OCI-LY1 (cell line): ENCODE measurements around the gene SV2B.

Source experiments
- H2AFZ ChIP-seq: fragments of 200-600 bp; sonication (generic), shearing (Covaris generic); 2 replicates; pipeline ENCODE4 v1.6.0; 2014; ENCODE audit warnings: antibody characterized with exemption, mild to moderate bottlenecking, low read length
- H3F3A ChIP-seq: fragments of 200-600 bp; sonication (generic), shearing (Covaris generic); 2 replicates; pipeline ENCODE4 v1.6.0; 2014; ENCODE audit warnings: mild to moderate bottlenecking, antibody characterized with exemption, low read length, moderate library complexity; ENCODE audit not compliant: insufficient read depth
- H3K27ac ChIP-seq: fragments of 200-600 bp; sonication (generic); 2 replicates; pipeline ENCODE4 v1.5.1; 2014; ENCODE audit warnings: low read length, mixed run types, mild to moderate bottlenecking, low read depth; ENCODE audit not compliant: poor library complexity, severe bottlenecking
- H3K27me3 ChIP-seq: fragments of 200-600 bp; sonication (generic); 2 replicates; pipeline ENCODE4 v1.6.0; 2014; ENCODE audit warnings: antibody characterized with exemption, mild to moderate bottlenecking, low read length, moderate library complexity; ENCODE audit not compliant: insufficient read depth
- H3K36me3 ChIP-seq: fragments of 200-600 bp; sonication (generic); 2 replicates; pipeline ENCODE4 v1.6.1; 2014; ENCODE audit warnings: mild to moderate bottlenecking, antibody characterized with exemption, low read length, moderate library complexity, mixed read lengths; ENCODE audit not compliant: insufficient read depth
- H3K4me1 ChIP-seq: fragments of 200-600 bp; sonication (generic); 2 replicates; pipeline ENCODE4 v1.5.1; 2014; ENCODE audit warnings: mild to moderate bottlenecking, low read length, moderate library complexity; ENCODE audit not compliant: insufficient read depth, severe bottlenecking
- H3K4me2 ChIP-seq: fragments of 200-600 bp; sonication (generic), shearing (Covaris generic); 2 replicates; pipeline ENCODE4 v1.6.1; 2014; ENCODE audit warnings: low read length
- H3K4me3 ChIP-seq: fragments of 200-600 bp; sonication (generic); 2 replicates; pipeline ENCODE4 v1.5.1; 2014; ENCODE audit warnings: low read length, low read depth, mild to moderate bottlenecking, mixed read lengths; ENCODE audit not compliant: poor library complexity, severe bottlenecking
- H3K79me2 ChIP-seq: fragments of 200-600 bp; shearing (Covaris generic); 2 replicates; pipeline ENCODE4 v1.6.1; 2016; ENCODE audit warnings: mixed run types, low read length, mixed read lengths; ENCODE audit not compliant: insufficient read depth
- H3K9ac ChIP-seq: fragments of 200-600 bp; sonication (generic), shearing (Covaris generic); 2 replicates; pipeline ENCODE4 v1.6.1; 2014; ENCODE audit warnings: mild to moderate bottlenecking, low read length, mixed read lengths
- H3K9me2 ChIP-seq: fragments of 200-600 bp; sonication (generic), shearing (Covaris generic); 2 replicates; pipeline ENCODE4 v1.6.1; 2014; ENCODE audit warnings: low read depth, mild to moderate bottlenecking, low read length, mixed read lengths
- H3K9me3 ChIP-seq: fragments of 200-600 bp; shearing (Covaris generic); 2 replicates; pipeline ENCODE4 v1.6.1; 2014; ENCODE audit warnings: low read length, mixed read lengths
- H4K20me1 ChIP-seq: fragments of 200-600 bp; sonication (generic), shearing (Covaris generic); 2 replicates; pipeline ENCODE4 v1.6.0; 2016; ENCODE audit warnings: mild to moderate bottlenecking, low read length; ENCODE audit not compliant: insufficient read depth
- EZH2 ChIP-seq: fragments of 200-600 bp; sonication (generic), shearing (Covaris generic); IDR thresholded peaks from 2 replicates; pipeline ENCODE4 v1.8.0; 2017; ENCODE audit warnings: borderline replicate concordance, mixed run types, mild to moderate bottlenecking, antibody characterized with exemption, low read length, moderate library complexity, mixed read lengths
- TF ChIP-seq, protein P1 (sequence below): fragments of 200-600 bp; sonication (generic), shearing (Covaris generic); IDR thresholded peaks from 2 replicates; pipeline ENCODE4 v1.5.1; 2017; ENCODE audit warnings: mild to moderate bottlenecking, antibody characterized with exemption, low read length, moderate library complexity, mixed read lengths

The SV2B gene

GRCh38 chr15:91244919-91245318 is 144.9 kb downstream of the SV2B start:
- Histone ChIP-seq H3K27ac (no peak overlapping the region), H3K4me3 (no peak overlapping the region), H3K9ac (no peak overlapping the region), H2AFZ (no peak overlapping the region), H4K20me1 (no peaks in the 10 kb centered on the region), H3K36me3 (no peaks in the 10 kb centered on the region), H3F3A (no peaks in the 10 kb centered on the region), H3K4me2 (no peak overlapping the region), H3K9me3 (no peaks in the 10 kb centered on the region), H3K4me1 (no peaks in the 10 kb centered on the region), H3K9me2 (no peaks in the 10 kb centered on the region), H3K79me2 (no peaks in the 10 kb centered on the region), H3K27me3 (no peaks in the 10 kb centered on the region)
- no peak for TF ChIP-seq EZH2
- TF ChIP-seq, protein P1, sequence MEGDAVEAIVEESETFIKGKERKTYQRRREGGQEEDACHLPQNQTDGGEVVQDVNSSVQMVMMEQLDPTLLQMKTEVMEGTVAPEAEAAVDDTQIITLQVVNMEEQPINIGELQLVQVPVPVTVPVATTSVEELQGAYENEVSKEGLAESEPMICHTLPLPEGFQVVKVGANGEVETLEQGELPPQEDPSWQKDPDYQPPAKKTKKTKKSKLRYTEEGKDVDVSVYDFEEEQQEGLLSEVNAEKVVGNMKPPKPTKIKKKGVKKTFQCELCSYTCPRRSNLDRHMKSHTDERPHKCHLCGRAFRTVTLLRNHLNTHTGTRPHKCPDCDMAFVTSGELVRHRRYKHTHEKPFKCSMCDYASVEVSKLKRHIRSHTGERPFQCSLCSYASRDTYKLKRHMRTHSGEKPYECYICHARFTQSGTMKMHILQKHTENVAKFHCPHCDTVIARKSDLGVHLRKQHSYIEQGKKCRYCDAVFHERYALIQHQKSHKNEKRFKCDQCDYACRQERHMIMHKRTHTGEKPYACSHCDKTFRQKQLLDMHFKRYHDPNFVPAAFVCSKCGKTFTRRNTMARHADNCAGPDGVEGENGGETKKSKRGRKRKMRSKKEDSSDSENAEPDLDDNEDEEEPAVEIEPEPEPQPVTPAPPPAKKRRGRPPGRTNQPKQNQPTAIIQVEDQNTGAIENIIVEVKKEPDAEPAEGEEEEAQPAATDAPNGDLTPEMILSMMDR = no peak

- H3K4me3 ChIP-seq = no peak overlapping the region
- no peaks in the 10 kb centered on the region for H4K20me1 ChIP-seq
- H3K9ac ChIP-seq = no peak overlapping the region
- H2AFZ ChIP-seq = no peak overlapping the region
- H3K4me1 ChIP-seq = no peaks in the 10 kb centered on the region
- H3K79me2 ChIP-seq = no peaks in the 10 kb centered on the region
- no peaks in the 10 kb centered on the region for H3K27me3 ChIP-seq
- H3K9me2 ChIP-seq = no peaks in the 10 kb centered on the region
- no peaks in the 10 kb centered on the region for H3K36me3 ChIP-seq
- no peak overlapping the region for H3K27ac ChIP-seq
- no peaks in the 10 kb centered on the region for H3F3A ChIP-seq
- no peak for TF ChIP-seq EZH2
- TF ChIP-seq, protein P1 = no peak
- no peak overlapping the region for H3K4me2 ChIP-seq
- no peaks in the 10 kb centered on the region for H3K9me3 ChIP-seq
Measured at GRCh38 chr15:91246998-91247397, 146.9 kb downstream of the SV2B start.

GRCh38 chr15:91249591-91249990 is 149.5 kb downstream of the SV2B start:
- Histone ChIP-seq H3K9me2 (no peaks in the 10 kb centered on the region), H3K79me2 (no peaks in the 10 kb centered on the region), H3K27me3 (no peaks in the 10 kb centered on the region; the same call in 1 of the 2 replicates), H3K9me3 (no peaks in the 10 kb centered on the region), H3K36me3 (no peaks in the 10 kb centered on the region), H3K4me3 (no peak overlapping the region), H3K4me2 (no peak overlapping the region), H3K9ac (no peak overlapping the region), H3K27ac (no peak overlapping the region), H2AFZ (no peak overlapping the region), H3K4me1 (no peaks in the 10 kb centered on the region), H4K20me1 (no peaks in the 10 kb centered on the region), H3F3A (no peaks in the 10 kb centered on the region)
- TF ChIP-seq, protein P1 = no peak
- no peak for TF ChIP-seq EZH2
